GM12875 (cell line): ENCODE measurements around the gene ZNF792.

Experiments
- H3K4me3 ChIP-seq: one replicate; pipeline ENCODE4 v1.5.1; 2011; ENCODE audit warnings: low read depth, low read length, control low read depth
- TF ChIP-seq, protein P1 (sequence below): IDR thresholded peaks from 2 replicates; pipeline ENCODE4 v1.5.1; 2011; ENCODE audit warnings: low read depth, mild to moderate bottlenecking, control low read depth, inconsistent platforms, low read length, moderate library complexity, borderline replicate concordance; ENCODE audit not compliant: insufficient read depth

Gene ZNF792

DNA sequence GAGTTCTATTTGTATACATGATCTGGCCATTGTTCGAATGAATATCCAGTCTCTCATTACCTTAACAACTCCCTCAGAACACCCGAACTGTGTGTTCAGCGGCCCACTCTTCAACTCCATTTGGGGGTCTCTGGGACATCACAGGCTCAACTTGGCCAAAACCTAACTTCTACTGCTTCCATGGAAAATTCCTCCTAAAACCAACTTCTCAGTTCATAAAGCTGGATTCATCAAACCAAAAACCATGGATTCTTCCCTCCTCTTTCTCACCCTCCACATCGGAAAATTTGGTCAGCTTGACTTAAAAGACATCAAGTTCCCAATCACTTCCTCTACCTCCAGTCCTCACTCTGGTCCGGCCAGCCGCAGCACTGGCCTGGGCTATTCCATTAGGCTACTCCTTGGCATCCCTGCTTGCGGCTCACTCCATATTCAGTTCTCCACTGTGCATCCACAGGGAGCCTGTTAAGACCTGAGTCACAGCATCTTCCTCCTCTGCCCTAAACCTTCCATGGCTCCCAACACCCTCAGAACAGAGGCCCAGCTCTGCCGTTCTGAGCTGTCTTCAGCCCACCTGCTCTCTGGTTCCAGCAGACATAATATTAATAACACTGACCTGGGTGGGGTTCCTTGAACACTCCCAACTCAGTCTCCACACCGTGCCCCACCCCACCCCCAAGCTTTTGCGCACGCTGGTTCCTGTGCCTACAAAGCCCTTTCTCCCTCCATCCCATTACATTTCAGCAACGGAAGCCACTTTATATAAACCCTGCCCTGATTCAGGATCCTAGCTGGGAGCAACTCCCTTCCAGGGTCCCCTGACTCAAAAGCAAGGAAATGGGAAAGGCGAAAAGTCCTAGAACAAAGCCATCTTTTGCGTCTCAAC is 1.1 kb downstream of the ZNF792 start:
- TF ChIP-seq, protein P1, sequence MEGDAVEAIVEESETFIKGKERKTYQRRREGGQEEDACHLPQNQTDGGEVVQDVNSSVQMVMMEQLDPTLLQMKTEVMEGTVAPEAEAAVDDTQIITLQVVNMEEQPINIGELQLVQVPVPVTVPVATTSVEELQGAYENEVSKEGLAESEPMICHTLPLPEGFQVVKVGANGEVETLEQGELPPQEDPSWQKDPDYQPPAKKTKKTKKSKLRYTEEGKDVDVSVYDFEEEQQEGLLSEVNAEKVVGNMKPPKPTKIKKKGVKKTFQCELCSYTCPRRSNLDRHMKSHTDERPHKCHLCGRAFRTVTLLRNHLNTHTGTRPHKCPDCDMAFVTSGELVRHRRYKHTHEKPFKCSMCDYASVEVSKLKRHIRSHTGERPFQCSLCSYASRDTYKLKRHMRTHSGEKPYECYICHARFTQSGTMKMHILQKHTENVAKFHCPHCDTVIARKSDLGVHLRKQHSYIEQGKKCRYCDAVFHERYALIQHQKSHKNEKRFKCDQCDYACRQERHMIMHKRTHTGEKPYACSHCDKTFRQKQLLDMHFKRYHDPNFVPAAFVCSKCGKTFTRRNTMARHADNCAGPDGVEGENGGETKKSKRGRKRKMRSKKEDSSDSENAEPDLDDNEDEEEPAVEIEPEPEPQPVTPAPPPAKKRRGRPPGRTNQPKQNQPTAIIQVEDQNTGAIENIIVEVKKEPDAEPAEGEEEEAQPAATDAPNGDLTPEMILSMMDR, result no peak
- H3K4me3 ChIP-seq, result peak overlapping the region; percentile 91

DNA sequence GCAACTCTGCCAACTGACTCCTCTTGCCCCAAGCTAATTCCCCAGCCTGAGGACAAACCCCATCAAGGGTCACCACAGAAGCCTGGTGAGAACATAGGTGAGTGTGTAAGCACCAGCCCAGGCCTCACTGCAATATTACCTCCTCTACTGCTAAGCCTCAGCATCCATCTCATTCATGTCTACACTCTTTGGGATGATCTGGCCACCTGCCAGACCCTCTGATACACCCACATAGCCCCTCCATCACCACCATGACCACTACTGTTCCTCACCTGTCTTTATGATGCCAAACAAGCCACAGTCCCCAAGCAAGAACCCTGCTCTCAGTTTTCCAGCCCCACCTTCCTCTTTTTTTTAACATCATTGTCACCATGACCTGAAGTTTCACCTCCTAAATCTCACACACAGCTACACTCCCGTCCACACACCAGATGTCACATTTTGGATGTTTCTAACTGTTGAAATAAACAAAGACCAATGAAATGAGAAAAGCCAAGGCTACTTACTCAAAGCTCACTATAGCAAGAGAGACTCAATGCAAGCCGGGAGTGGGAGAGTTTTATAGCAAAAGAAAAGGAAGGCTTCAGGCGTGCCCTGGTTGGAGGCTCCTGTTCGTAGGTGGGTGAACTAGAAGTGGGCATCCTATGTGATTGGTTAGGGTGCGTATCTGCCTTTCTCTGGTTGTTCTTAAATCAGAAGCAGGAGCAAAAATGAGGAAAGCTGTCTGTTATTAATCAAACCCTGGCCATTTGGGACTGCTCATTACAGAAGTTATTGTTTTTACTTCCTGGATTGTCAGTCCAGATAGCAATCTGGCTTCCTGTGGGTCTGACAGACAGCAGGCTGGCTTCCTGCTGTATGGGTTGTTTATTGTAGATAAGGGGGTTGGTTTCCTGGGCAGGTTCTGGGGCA is 2.0 kb downstream of the ZNF792 start:
- peak overlapping the region; percentile 17 for H3K4me3 ChIP-seq
- TF ChIP-seq, protein P1, result no peak

DNA sequence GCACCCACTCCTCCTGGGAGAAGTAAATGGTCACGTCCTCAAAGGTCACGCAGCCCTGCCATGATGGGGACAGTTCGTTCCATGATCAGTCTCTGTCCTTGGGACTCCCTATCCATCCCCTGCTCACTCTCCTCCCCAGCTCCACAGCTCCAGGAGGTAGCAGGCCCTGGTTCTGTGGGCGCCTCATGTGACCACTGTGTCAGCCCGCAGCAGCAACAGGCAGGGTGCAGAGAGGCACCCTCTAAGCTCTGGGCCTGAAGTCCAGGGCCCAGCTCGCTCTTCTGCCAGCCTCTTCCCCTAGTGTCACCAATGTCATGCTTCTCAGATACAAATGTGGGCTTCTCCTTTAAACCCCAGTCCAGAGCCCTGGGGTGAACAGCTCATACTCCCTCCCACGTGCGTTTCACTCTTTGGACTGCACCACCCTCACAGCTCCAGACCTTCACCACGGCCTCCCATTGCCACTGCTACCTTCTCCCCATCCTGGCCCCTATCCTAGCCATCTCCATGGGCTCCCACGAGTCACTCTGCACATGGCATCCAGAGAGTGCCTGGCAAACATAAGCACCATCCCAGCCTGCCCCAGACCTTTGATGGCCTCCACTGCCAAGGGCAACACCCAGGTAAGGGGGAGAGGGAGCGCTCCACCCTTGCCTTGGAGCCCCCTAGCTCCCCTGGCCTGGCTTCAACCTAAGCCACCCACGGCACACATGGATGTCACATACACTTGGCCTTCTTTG is 2.9 kb downstream of the ZNF792 start:
- TF ChIP-seq, protein P1, result no peak
- no peak overlapping the region for H3K4me3 ChIP-seq

DNA sequence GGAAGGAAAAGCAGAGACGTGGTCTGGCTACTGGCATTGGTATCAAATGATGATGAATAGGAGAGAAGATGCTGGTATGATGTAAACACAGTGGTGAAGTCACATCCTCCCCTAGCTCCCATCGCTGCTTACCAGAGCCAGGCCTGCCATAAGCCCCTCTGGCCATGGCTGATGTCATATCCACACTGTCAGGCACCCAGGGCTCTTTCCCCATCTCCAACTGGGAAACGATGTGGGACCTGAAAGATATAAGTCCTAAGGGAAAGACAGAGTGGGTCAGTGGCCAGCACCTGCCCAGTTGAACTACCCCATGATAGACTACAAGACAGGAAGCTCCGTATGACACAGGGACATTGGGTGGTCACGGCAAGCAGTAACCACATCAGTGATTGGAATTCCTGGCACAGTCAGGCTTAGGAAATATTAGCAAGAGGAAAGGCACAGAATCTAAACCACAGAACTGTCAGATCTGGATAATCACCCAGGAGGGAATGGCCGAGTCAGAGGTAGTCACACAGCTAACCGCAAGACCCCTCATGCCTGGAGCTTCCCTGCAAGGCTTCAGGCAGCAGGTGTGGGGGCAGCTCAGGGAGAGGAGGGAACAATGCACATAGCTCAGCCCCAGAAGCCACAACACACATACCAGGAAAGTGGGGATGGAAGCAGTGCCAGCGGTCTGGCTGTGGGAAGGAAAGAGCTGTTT is 3.8 kb downstream of the ZNF792 start:
- no peak overlapping the region for H3K4me3 ChIP-seq
- TF ChIP-seq, protein P1, result no peak

DNA sequence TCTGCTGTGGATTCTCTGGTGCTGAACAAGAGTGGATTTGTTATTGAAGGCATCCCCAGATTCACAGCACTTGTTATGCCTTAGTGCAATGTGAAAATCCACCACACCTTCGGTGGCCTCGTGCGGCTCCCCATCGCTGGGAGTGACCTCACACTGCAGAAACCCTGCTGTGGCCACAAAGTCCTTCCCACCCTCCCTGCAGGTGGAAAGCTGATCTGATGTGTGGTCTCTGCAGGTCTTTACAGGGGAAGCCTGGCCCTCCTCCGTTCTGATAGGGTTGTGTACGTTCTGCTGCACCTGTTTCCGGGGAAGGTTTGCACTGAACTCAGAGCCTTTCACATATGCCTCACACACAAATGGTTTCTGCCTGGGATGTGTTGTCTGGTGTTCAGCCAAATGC is 5.0 kb downstream of the ZNF792 start:
- H3K4me3 ChIP-seq, result no peak overlapping the region
- TF ChIP-seq, protein P1, result no peak
